GM04503 (cell line): ENCODE measurements around the gene ARPC2.
"Not testable (repeated sequence)": the region's sequence is repeated elsewhere in the genome, so short reads cannot be mapped to it uniquely, and the experiment has no call there.

Experiments
- DNase-seq: peaks from one replicate; pipeline ENCODE4 v3.0.0-alpha.2; 2012; ENCODE audit warnings: low read depth

Gene ARPC2

DNA sequence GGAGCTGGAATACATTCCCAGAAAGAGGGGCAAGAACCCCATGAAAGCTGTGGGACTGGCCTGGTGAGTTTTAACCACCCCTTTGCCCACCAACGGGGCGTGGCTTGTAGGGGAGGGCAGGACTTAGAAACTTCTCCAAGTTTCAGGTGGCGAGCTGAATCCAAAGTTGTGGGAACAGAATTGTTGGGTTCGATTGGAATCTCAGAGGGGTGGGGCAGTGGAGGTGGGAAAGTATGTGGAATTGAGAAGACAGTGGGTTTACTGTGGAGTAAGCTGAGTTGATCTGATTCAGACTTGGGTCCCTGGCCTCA, 54.5 kb downstream of the ARPC2 start:
- no peak for DNase-seq

DNA sequence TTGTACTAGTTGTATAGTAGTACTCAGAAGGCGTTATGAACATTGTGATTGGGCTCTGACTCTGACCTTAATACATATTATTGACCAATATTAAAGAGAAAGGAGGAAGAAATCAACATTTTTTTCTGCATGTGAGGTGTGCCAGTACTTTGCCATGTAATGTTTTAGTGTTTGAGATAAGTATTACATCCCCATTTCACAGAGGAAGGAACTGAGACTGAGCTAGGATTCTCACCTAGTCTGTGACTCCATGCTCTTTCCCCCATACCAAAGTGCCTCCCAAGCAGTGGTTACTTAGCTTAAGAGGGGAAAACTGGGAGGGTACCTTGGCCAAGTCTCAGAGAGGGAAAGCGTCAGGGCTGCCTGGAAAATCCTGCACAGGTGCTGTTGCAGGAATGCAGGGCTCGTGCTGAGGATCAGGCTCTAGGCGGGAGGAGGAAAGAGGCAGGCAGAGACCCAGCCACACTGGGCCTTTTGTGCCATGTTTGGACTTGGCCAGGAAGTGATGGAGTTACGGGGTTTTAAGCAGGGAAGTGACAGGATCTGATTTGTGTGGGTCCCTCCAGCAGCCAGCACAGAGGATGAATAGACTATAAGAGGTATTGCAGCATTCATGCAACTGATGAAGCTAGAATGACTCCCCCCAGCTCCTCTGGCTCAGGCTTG, 55.0 kb downstream of the ARPC2 start:
- DNase-seq = no peak

- DNase-seq = peak; percentile 89
These were observed 55.7 kb downstream of the ARPC2 start for GRCh38 chr2:218272531-218273212.

- not testable (repeated sequence) for DNase-seq
These were observed 56.4 kb downstream of the ARPC2 start for GRCh38 chr2:218273214-218273907.

- no peak for DNase-seq
These were observed 56.9 kb downstream of the ARPC2 start for GRCh38 chr2:218273908-218274249.

GRCh38 chr2:218274586-218274985, 57.6 kb downstream of the ARPC2 start:
- no peak for DNase-seq

- DNase-seq = no peak
These were observed 58.5 kb downstream of the ARPC2 start for GRCh38 chr2:218275371-218276072.

- DNase-seq = no peak
These were observed 60.2 kb downstream of the ARPC2 start for GRCh38 chr2:218276986-218277755.

- DNase-seq = no peak
These were observed 60.9 kb downstream of the ARPC2 start for GRCh38 chr2:218277921-218278320.

GRCh38 chr2:218278531-218279360, 61.8 kb downstream of the ARPC2 start:
- no peak for DNase-seq

DNA sequence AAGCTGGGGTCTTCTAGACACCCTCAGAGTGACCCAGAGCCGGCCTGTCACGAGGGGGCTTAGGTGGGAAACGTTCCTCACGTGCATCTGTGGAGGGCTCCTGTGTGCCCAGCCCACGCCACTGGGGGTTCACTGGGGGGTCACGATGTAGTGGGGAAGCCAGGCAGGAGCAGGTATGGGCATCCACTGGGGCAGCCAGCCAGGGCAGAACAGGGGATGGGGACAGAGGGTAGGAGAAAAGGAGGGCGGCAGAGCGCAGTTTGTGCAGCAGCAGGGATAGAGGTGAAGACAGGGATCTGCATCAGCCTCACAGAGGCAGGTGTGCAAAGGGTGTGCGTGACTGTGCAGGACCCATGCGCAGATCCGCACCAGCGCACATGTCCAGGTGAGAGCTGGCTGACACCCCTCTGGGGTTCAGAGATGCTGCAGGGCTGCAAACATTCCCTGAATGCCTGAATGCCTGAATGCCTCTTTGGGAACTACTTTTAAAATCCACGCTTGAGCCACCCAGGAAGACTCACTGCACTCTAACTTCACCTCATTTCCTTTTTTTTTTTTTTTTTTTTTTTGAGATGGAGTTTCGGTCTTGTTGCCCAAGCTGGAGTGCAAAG, 63.4 kb downstream of the ARPC2 start:
- DNase-seq = no peak

DNA sequence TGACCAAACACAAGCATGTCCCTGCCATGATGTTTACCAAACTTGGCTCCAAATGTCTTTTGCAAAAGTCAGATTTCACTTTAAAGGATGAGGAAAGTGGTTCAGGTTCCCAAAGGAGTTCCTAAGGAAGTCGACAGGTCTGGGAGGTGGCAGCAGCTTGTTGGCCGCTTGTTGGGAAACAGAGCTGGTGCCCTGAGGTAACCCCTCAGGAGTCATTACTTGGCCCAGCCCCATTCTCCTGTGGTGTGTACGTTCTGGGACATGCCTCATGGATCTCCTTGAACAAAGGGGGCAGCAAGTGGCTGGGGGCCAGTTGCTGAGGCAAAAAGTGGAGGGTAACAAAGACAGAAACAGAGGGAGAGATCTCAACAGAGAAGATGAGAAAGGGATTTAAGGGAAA, 64.5 kb downstream of the ARPC2 start:
- no peak for DNase-seq

DNA sequence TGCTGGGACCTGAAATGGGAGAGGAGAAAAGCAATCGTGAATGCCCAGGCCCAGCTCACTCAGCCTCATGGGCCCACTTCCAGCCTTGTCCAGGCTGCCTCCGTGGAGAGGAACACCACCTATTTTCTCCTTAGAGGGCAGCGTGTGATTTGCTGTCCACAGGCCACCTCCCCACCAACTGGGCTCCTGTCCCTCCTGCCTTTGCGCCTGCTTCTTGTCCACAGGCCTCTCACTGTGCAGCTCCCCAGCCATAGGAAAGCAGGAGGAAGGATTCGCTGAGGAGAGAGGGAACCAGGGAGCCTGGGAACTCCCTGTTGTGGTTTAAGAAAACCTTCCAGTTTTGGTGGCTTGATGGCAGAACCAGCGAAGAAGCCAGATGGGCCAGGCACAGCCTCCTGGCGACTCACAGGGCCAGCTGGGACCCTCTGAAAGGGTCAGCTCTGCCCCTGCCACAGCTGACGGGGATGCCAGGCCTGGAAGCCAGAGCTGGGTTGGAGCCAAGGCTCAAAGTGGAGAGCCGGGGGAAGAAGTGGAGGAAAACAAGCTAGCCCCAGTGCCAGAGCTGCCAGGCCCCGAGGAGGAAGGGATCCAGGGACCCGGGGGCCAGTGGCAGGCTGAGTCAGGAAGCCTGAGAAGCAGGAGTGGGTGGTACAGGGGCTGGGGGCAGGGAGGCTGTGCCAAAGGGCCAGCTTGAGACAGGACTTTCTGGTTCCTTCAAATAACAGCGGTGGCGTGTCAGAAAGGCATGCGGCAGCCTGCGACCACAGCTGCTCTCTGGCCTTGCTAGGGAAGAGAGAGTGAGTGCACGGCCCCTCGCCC, 65.4 kb downstream of the ARPC2 start:
- no peak for DNase-seq

DNA sequence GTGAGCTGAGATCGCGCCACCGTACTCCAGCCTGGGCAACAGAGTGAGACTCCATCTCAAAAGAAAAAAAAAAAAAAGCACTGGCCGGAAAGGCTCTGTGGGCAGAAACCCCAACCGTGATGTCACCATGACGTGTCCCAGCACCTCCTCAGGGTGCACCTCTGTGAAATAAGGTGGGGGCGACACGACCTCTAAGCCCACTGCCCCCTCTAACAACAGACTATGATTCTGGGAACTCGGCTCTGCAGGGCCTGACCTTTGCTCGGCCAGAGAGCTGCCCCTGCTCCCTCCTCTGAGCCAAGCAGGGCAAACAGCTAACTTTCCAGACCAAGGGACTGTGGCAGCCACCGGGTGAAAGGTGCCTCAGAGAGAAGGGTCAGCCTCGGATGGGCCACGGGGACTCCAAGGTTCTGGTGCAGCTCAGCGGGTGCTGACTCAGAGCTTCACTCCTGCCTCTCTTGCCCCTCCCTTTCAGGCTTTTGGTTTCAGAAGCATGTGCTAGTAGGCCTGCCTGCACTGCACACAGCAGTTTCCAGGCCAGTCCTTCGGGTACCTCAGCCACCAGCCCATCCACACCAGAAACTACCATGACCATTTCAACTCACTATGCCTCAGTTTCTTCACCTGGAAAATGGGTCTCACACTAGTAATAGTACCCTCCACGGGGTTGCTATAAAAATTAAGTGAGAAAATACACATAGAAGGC, 67.3 kb downstream of the ARPC2 start:
- DNase-seq = peak; percentile 42

DNA sequence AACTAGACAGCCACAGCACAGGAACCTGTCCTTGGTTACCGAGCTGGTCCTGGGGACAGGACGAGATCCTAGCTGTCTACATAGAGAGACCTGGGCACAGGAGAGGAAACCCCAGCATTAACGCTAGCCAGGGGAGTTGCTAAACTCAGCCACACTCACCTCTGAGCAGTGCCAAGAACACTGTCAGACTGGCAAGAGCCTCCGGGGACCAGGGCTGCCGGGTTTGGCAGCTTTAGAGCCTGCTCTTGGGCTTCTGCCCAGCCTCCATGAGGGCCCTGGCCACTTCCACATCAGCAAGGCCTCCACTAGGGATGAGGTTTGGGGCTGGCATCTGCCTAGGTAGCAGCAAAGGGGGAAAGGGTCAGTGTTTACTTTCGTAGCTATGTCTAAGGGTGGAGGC, 68.6 kb downstream of the ARPC2 start:
- peak; percentile 49 for DNase-seq

DNA sequence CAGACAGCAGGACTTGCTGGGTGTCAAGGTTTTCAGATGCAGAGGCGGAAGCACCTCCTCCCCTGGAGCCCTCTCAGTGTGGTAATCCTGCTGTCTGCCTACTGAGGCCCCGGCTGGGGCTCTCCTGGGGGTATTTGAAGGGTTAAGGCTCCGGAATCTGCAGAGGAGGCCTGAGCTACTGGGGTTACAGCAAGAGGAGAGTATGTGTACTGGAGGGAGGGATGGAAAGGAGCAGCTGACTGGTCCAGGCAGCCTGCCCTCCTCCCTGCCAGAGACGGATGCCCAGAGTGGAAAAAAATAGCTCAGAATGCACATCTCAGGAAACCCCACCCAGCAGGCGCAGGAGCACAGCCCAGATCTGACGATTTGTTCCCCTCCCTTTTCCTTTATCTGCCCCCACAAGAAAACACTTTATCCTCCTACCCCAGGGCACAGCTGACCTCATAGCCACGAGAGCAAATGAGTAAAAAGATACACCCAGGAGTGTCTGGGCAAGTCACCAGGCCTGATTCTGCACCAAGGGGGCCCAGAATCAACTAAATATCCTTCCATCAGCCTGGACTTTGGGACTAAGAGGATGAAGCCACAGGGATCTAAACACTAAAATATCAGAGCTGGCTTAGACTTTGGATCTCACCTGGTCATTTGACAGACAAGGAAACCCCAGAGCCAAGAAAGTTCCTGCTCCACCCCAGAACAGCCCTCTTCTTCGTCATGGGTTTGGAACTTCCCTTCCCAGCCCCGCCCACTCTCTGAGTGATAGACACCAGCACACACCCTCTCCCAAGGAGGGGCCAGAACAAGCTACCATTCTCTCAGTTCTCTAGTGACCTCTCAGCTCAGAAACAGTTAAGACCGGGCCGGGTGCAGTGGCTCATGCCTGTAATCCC, 69.8 kb downstream of the ARPC2 start:
- peak; percentile 89 for DNase-seq

- peak; percentile 25 for DNase-seq
These were observed 72.8 kb downstream of the ARPC2 start for GRCh38 chr2:218289639-218290315.
